GM12878 (cell line): ENCODE data around the gene ARHGAP26.

ENCODE experiments used
- BHLHE40 ChIP-seq, 2 experiments: fragments of 450-650 bp in 1 of 2; IDR thresholded peaks; 2 replicates each; pipeline ENCODE4 v1.6.1; 2011 to 2017; ENCODE audit warnings: low read depth in 2 of 2, borderline replicate concordance in 1 of 2, improper control_type of control experiment in 1 of 2, low read length in 1 of 2, mild to moderate bottlenecking in 1 of 2
- EZH2 ChIP-seq: IDR thresholded peaks from 2 replicates; pipeline ENCODE4 v1.6.1; 2012; ENCODE audit warnings: low read depth, mild to moderate bottlenecking, control low read depth, inconsistent platforms, low read length, borderline replicate concordance; ENCODE audit not compliant: control insufficient read depth
- NRF1 ChIP-seq: conservative IDR thresholded peaks from 2 replicates; pipeline ENCODE4 v1.6.1; 2011; ENCODE audit warnings: mild to moderate bottlenecking, low read depth, low read length, improper control_type of control experiment
- STAT1 ChIP-seq: fragments of 450-650 bp; conservative IDR thresholded peaks from 2 replicates; pipeline ENCODE4 v1.6.1; 2014; ENCODE audit warnings: antibody characterized with exemption, mild to moderate bottlenecking
- ZNF274 ChIP-seq: IDR thresholded peaks from one replicate; pipeline ENCODE4 v1.8.0; 2011; ENCODE audit not compliant: insufficient read length, insufficient read depth
- TF ChIP-seq, protein P1 (sequence below), 3 experiments: IDR thresholded peaks in 2 of 3; conservative IDR thresholded peaks in 1 of 3; 2 replicates each; pipeline ENCODE4 v1.5.1; 2011; ENCODE audit warnings: low read depth in 3 of 3, low read length in 3 of 3, mild to moderate bottlenecking in 3 of 3, control low read depth in 2 of 3, moderate library complexity in 2 of 3, inconsistent platforms in 1 of 3, mixed read lengths in 1 of 3; ENCODE audit not compliant: control insufficient read depth in 2 of 3, insufficient read depth in 1 of 3; ENCODE audit errors: extremely low read depth in 1 of 3
- TF ChIP-seq, protein P2 (sequence below): IDR thresholded peaks from 2 replicates; pipeline ENCODE4 v1.6.1; 2012; ENCODE audit warnings: low read depth, low read length, improper control_type of control experiment
- TF ChIP-seq, protein P3 (sequence below): IDR thresholded peaks from 2 replicates; pipeline ENCODE4 v1.6.1; 2011; ENCODE audit warnings: low read depth, mild to moderate bottlenecking, low read length, moderate library complexity, borderline replicate concordance; ENCODE audit errors: extremely low read depth

DNA sequence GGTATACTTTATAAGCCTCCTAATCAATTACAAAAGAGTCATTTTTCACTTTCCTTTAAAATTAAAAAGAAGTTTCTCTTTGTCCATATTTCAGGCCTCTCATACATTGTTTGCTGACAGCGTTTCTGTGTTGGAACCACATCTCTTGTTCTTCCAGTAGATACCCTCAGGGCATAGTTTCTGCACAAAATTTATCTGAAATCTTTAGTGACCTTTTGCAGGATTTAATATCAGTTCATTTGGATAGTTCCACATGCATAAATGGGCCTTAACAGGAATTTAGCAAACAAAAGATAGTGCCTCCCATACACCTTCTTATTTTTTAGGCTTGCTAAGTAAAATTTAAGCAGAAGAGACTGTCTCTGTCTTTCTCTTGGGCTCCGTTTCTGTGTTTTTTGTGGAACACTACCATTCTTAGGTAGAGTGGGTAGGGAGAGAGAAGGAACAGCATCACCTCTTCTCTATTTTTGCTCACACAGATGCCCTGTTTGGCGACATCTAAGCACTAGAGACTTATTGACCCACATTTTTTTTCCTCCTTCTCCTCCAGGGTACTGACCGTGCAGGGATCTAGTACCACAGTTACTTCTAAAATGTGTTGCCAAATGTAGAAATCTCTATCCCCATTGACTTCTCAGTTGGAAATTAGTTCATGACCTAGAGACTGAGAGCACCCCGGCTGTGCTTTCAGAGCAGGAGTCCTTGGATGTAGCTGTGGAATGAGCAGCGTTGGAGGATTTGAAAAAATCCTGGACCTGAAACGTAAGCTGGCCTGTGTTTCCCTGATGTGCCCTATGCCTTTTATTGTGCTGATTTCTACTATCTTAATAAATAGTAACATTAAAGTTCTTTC is 22.1 kb downstream of the ARHGAP26 start:
- TF ChIP-seq STAT1 (no peak), EZH2 (no peak), ZNF274 (no peak), NRF1 (no peak), BHLHE40 (IDR thresholded peaks at IDR 0.05; ENCODE audit: borderline replicate concordance in 1 of 2, low read depth in 2 of 2, low read length in 1 of 2) (no peak)
- TF ChIP-seq, protein P1, sequence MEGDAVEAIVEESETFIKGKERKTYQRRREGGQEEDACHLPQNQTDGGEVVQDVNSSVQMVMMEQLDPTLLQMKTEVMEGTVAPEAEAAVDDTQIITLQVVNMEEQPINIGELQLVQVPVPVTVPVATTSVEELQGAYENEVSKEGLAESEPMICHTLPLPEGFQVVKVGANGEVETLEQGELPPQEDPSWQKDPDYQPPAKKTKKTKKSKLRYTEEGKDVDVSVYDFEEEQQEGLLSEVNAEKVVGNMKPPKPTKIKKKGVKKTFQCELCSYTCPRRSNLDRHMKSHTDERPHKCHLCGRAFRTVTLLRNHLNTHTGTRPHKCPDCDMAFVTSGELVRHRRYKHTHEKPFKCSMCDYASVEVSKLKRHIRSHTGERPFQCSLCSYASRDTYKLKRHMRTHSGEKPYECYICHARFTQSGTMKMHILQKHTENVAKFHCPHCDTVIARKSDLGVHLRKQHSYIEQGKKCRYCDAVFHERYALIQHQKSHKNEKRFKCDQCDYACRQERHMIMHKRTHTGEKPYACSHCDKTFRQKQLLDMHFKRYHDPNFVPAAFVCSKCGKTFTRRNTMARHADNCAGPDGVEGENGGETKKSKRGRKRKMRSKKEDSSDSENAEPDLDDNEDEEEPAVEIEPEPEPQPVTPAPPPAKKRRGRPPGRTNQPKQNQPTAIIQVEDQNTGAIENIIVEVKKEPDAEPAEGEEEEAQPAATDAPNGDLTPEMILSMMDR (IDR thresholded peaks at IDR 0.05 in 2 of 3, conservative IDR thresholded peaks at IDR 0.05 in 1 of 3; ENCODE audit: control insufficient read depth in 2 of 3, extremely low read depth in 1 of 3, insufficient read depth in 1 of 3, low read depth in 3 of 3, low read length in 3 of 3), result no peak
- TF ChIP-seq, protein P2, sequence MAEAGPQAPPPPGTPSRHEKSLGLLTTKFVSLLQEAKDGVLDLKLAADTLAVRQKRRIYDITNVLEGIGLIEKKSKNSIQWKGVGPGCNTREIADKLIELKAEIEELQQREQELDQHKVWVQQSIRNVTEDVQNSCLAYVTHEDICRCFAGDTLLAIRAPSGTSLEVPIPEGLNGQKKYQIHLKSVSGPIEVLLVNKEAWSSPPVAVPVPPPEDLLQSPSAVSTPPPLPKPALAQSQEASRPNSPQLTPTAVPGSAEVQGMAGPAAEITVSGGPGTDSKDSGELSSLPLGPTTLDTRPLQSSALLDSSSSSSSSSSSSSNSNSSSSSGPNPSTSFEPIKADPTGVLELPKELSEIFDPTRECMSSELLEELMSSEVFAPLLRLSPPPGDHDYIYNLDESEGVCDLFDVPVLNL, result no peak
- TF ChIP-seq, protein P3, sequence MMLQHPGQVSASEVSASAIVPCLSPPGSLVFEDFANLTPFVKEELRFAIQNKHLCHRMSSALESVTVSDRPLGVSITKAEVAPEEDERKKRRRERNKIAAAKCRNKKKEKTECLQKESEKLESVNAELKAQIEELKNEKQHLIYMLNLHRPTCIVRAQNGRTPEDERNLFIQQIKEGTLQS, result no peak
